Measurements from ENCODE around the gene OSCP1. TPM values are rescaled to one million over a fixed set of nuclear protein-coding genes. Genes with fewer than 3 reads are reported as not detected.

The OSCP1 gene
- polyA plus RNA-seq, 1 donor (not counting 4 experiments of a cell fraction or from before 2014, with no cell fraction given), result 9.5 TPM

DNA sequence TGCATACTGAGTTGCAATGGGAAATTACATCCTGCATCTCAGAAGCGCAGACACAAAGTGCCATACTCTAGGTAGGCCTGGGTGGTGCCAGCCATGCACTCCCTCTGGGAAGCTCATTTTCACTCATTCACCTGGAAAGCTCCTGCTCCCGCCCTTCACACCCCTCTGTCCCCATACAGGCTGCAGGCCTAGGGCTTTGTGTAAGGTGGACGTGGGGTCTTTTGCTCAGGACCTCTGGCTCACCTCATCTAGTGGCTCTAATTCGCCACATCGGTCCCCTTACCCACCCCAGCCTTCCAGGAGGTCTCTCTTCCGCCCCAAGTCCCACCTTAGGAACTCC, 13.2 kb upstream of the OSCP1 start:
- FAIRE-seq (no peak), DNase-seq (ENCODE audit: low read depth, low spot score) (no peak)
- TF ChIP-seq CTCF (optimal IDR thresholded peaks at IDR 0.05 in 1 of 3, IDR thresholded peaks at IDR 0.05 in 1 of 3, conservative IDR thresholded peaks at IDR 0.05 in 1 of 3; ENCODE audit: extremely low read depth in 1 of 3, insufficient read depth in 2 of 3, low read length in 3 of 3) (no peak), EZH2 (IDR thresholded peaks at IDR 0.05; ENCODE audit: low read length) (no peak)
- Histone ChIP-seq H3K27ac (ENCODE audit: control insufficient read depth, insufficient read depth, low read length) (peak overlapping the region; percentile 97), H3K4me2 (ENCODE audit: control insufficient read depth, extremely low read depth, insufficient read depth, low read depth, low read length) (peak overlapping the region; percentile 99), H3K27me3 (ENCODE audit: control insufficient read depth, extremely low read depth, insufficient read depth, low read length) (no peaks in the 10 kb centered on the region), H3K36me3 (ENCODE audit: control insufficient read depth in 2 of 2, extremely low read depth in 1 of 2, insufficient read depth in 2 of 2, low read length in 2 of 2) (peaks cover 18 to 29% of the 10 kb centered on the region in 2 experiments), H3K4me3 (ENCODE audit: control insufficient read depth in 2 of 3, extremely low read depth in 1 of 3, insufficient read depth in 2 of 3, low read depth in 1 of 3, low read length in 3 of 3) (peak overlapping the region; percentile 76 to 99 (median 99)), H3K79me2 (ENCODE audit: control insufficient read depth, insufficient read depth, low read length) (peaks cover 17% of the 10 kb centered on the region), H3K4me1 (ENCODE audit: control insufficient read depth, extremely low read depth, insufficient read depth, low read length) (peaks cover 17% of the 10 kb centered on the region), H3K9me1 (ENCODE audit: control insufficient read depth, extremely low read depth, insufficient read depth, low read length) (no peaks in the 10 kb centered on the region), H2AFZ (ENCODE audit: control insufficient read depth, low read length) (peak overlapping the region; percentile 72), H3K9ac (ENCODE audit: control insufficient read depth, extremely low read depth, insufficient read depth, low read length) (peak overlapping the region; percentile 99), H3K9me3 (ENCODE audit: control insufficient read depth, low read depth, low read length) (no peaks in the 10 kb centered on the region), H4K20me1 (ENCODE audit: control insufficient read depth, extremely low read depth, insufficient read depth, low read length) (no peaks in the 10 kb centered on the region)
- dilution Hi-C loops (cut with MboI; ENCODE audit: extremely low pct_ligation_motif_present, low sequenced_read_pairs), result no loop called here

DNA sequence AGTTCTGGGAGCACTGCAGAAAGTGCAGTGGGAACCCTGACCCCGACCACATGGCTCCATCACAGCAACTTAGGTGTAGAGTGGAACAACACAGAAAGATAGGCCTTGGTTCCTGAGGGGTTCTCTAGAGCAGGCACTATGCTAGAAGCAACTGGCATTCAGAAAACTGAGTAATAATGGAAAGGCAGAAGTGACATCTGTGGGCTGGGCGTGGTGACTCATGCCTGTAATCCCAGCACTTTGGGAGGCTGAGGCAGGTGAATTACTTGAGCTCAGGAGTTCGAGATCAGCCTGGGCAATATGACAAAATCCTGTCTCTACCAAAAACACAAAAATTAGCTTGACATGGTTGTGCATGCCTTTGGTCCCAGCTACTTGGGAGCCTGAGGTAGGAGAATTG, 8.7 kb upstream of the OSCP1 start:
- H3K4me1 ChIP-seq (ENCODE audit: control insufficient read depth, extremely low read depth, insufficient read depth, low read length), result peaks cover 5% of the 10 kb centered on the region
- H4K20me1 ChIP-seq (ENCODE audit: control insufficient read depth, extremely low read depth, insufficient read depth, low read length), result no peaks in the 10 kb centered on the region
- H3K27ac ChIP-seq (ENCODE audit: control insufficient read depth, insufficient read depth, low read length), result no peak overlapping the region
- no peak overlapping the region for H3K4me2 ChIP-seq (ENCODE audit: control insufficient read depth, extremely low read depth, insufficient read depth, low read depth, low read length)
- dilution Hi-C loops (cut with MboI; ENCODE audit: extremely low pct_ligation_motif_present, low sequenced_read_pairs), result no loop called here
- H3K4me3 ChIP-seq (ENCODE audit: control insufficient read depth in 2 of 3, extremely low read depth in 1 of 3, insufficient read depth in 2 of 3, low read depth in 1 of 3, low read length in 3 of 3), result no peak overlapping the region
- peaks cover 29 to 47% of the 10 kb centered on the region in 2 experiments for H3K36me3 ChIP-seq (ENCODE audit: control insufficient read depth in 2 of 2, extremely low read depth in 1 of 2, insufficient read depth in 2 of 2, low read length in 2 of 2)
- FAIRE-seq (no peak), DNase-seq (ENCODE audit: low read depth, low spot score) (no peak)
- no peaks in the 10 kb centered on the region for H3K27me3 ChIP-seq (ENCODE audit: control insufficient read depth, extremely low read depth, insufficient read depth, low read length)
- no peaks in the 10 kb centered on the region for H3K9me1 ChIP-seq (ENCODE audit: control insufficient read depth, extremely low read depth, insufficient read depth, low read length)
- no peak overlapping the region for H2AFZ ChIP-seq (ENCODE audit: control insufficient read depth, low read length)
- H3K9me3 ChIP-seq (ENCODE audit: control insufficient read depth, low read depth, low read length), result no peaks in the 10 kb centered on the region
- peaks cover 15% of the 10 kb centered on the region for H3K79me2 ChIP-seq (ENCODE audit: control insufficient read depth, insufficient read depth, low read length)
- no peak overlapping the region for H3K9ac ChIP-seq (ENCODE audit: control insufficient read depth, extremely low read depth, insufficient read depth, low read length)
- TF ChIP-seq EZH2 (IDR thresholded peaks at IDR 0.05; ENCODE audit: low read length) (no peak), CTCF (optimal IDR thresholded peaks at IDR 0.05 in 1 of 3, IDR thresholded peaks at IDR 0.05 in 1 of 3, conservative IDR thresholded peaks at IDR 0.05 in 1 of 3; ENCODE audit: extremely low read depth in 1 of 3, insufficient read depth in 2 of 3, low read length in 3 of 3) (no peak)
